COLO668 (cell line): ENCODE data around the gene HEPN1.

Source experiments
- DNase-seq: peaks from one replicate; lab custom pipeline; 2025; ENCODE audit not compliant: unreplicated experiment; lab: John Stamatoyannopoulos, UW

Gene HEPN1

DNA sequence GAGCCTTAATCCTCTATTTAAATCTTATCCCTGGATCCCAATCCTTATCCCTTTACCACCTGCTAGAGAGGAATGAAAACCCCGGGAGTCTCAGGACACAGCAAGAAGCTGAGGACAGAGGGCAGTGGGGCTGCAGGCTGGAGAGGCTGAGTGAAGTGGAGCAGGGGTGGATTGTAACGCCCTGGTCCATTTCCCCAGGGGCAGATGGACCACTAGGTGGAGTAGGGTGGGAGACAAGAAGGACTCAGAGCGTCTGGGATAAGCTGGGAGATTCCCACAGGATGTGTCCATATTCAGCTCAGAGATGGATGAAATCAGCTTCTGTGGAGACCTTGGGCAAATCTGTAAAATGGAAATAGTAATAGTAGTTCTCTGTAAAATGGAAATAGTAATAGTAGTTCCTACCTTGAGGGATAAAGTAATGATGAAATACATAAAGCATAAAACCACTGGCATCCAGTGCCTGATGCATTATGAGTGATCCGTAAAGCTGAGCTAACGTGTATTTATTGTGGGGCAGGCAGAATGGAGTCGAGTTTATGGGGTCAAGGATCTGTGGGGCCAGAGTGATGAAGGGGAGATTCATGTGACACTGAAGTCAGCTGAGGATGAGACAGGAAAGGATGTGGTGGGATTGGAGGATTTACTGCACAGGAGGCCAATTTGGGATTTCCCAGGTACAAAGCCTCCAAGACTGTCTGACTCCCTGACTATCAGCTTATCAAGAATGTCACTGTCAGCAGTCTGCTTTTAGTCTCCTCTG lies 19.5 kb upstream of the HEPN1 start:
- DNase-seq: no peak

DNA sequence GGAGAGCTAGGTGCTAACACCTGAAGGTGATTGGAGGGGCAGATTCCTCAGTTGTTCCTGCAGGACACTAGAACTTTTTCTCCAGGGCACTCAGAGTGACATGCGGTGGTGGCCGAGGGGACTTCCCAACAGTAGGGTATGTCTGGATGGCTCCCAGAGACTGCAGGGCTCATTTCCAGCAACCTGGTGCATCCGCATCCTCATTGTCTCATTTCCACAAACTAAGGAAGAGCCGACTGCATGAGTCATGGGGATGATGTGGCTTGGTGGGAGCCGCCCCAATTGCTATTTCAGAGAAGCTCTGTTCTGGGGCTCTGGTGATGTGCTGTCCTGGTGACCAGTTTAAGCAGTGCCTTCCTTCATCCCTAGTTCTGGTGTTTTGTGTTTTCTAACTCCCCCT lies 18.6 kb upstream of the HEPN1 start:
- DNase-seq: no peak

DNA sequence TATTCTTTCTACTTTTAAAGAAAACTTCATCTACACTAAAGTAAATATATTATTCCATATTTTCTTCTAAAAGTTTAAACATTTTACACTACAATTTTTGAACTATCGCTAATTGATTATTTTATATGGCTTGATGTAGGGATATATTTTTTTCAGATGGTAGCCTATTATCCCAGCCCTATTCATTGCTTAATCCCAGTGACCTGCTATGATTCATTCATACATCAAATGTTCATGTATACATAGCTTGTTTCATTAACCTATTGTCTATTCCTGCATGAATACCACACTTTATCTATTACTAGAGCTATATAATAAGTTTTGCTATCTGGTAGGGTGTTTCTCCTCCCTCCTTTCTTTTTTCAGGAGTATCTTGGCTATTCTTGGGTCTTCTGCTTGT lies 16.4 kb upstream of the HEPN1 start:
- DNase-seq: no peak

DNA sequence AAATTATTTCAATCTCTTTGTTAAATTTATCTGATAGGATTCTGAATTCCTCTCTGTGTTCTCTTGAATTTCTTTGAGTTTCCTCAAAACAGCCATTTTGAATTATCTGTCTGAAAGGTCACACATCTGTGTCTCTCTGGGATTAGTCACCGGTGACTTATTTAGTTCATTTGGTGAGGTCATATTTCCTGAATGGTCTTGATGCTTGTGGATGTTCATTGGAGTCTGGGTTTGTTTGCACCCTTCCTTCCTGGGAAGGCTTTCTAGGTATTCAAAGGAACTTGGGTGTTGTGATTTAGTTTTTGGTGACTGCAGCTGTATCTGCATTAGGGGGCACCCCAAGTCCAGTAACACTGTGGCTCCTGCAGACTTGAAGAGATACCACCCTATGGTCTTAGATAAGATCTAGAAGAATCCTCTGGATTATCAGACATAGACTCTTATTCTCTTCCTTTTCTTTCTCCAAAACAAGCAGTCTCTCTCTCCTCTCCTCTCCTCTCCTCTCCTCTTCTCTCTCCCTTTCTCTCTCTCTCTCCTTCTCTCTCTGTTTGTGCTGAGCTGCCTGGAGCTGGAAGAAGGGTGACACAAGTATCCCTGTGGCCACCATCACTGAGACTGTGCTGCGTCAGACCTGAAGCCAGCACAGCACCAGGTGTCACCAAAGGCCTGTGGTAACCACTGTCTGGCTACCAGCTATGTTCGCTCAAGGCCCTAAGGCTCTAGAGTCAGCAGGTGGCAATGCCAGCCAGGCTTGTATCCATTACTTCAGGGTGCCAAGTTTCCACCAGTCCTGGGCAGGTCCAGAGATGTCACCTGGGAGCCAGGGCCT lies 3.3 kb upstream of the HEPN1 start:
- no peak for DNase-seq

DNA sequence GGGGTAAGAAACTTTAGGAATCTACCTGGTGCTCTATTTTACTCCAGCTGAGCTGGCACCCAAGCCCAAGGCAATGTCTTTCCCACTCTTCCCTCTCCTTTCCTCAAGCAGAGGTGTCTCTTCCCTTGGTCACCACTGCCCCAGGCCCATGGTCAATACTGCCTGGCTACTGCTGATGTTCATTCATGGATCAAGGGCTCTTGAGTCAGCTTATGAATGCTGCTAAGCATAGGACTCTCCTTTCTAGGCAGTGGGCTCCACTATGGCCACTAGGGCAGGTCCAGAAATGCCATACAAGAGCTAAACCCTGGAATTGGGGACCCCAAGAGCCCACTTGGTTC lies 2.7 kb upstream of the HEPN1 start:
- DNase-seq: no peak

DNA sequence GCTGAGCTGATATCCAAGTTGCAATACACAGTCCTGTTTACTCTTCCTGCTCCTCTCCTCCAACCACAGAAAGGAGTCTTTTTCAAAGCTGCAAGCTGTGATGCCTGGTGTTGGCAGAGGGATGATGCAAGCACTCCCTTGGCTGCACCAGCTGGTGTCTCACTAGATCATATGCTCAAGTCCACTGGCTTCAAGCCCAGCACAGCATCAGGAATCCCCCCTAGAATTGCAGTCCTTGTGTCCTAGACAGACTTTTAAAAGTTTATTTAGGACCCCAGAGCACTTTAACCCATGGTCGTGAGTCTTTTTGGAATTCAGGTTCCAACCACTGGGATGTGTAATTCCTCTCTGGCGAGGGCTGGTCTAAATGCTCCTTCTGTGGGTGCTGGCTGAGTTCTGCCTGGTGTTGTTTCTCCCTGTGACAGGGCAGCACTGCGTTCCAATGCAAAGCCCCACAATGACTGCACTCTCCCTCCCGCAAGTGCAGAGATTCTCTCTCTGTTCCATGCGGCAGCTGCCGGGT lies 1.9 kb upstream of the HEPN1 start:
- DNase-seq: no peak

DNA sequence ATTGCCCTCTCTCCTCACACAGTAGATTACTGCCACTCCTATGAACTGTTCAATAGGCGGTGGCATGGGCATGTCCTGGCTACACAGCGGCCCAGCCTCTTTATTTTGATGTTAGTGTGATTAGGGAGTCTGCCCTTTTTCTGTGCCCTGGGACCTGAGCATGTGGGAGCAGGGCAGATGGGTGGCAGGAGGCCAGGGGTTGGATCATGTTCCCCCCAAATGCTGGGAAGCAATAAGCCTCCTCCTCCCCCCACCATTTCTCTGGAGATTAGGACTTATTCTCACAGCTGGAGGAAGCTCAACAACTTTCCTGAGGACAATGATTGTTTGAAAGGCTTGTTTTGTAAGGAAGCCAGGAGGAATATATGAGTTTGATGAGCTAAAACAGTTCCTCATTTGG lies 848 bp downstream of the HEPN1 start:
- DNase-seq: no peak

DNA sequence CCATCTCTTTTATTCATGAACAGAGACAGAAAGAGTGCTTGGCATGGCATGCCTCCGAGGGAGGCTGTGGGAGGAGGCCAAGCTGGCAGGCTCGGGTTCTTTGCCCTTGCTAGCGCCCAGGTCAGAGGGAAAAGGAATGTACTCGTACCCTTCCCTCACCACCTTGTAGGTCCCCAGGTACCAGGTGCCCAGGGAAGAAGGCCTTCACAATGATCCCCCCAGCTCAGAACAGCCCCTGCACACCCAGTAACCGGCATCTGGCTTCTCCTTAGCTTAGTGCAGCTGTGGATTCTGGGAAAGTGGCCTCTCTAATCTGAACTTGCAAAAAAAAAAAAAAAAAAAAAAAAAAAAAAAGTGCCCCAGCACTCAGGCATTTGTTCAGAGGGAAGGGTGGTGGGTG lies 1.3 kb downstream of the HEPN1 start:
- no peak for DNase-seq

DNA sequence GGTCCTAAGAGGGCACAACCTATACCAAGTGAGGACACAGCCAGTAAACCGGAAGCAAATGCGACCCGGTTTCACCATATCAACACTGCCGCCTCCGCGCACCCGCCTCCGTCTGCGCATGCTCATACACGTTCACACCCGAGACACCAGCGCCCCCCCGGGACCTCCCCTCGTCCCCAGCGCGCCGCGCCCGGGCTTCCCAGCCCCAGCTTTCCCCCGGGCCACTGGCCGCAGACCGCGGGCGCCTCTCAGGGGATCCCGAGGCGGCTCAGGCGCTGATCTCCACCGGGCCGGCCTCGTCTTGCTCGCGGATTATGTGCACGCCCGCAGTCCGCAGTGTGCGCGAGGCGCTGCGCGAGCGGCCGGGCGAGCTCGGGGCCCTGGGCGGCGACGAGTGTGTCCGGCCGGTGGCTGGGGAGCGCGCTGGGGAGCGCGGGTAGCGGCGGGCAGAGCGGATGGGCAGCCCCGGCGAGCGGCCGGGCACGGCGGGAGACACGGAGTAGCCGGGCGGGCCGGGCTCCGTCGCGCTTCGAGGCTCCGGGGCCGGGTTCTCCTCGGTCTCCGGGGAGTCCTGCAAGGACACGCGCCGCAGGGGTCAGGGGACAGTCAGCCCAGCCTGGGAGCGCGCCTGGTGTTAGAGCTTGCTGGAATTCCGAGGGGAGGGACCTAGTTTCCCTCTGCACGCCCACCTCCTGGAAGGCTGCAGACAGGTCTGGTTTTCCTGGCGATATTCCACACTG lies 2.0 kb downstream of the HEPN1 start:
- DNase-seq: peak; percentile 65

DNA sequence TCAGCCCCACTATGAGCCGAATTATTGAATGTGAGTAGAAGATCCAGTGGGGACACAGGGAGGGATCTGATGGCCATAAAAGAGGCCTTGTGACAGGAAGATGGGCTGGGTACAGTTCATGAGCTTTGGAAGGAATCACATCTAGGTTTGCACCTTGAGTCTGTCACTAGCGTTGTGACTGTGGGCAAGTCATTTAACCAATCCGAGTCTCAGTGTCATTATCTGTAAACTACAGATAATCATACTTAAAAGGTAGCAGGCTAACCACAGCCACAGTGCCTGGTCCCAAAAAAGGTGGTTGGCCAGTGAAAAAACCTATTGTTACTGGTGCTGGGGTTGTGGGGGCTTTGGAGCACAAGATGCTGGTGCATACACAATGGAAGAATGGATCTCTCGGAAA lies 3.8 kb downstream of the HEPN1 start:
- DNase-seq: no peak

DNA sequence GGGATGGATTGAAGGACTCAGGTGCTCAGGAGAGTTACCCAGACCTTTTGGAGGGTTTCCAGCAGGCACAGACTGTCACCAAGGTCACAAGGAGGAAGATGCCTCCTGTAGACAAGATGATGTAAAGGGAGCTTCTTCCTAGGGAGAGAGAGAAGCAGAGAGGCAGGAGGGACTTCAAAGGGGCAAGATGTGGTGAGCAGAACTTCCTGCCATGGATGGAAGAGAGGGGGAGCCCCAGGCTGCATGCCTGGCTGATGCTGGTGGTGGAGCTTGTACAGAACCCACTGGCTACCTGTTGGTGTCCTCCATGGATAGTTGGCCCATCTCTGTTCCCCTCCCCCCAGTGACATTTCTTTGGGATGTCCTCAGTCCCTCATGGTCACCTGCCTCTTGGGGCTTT lies 4.2 kb downstream of the HEPN1 start:
- no peak for DNase-seq

DNA sequence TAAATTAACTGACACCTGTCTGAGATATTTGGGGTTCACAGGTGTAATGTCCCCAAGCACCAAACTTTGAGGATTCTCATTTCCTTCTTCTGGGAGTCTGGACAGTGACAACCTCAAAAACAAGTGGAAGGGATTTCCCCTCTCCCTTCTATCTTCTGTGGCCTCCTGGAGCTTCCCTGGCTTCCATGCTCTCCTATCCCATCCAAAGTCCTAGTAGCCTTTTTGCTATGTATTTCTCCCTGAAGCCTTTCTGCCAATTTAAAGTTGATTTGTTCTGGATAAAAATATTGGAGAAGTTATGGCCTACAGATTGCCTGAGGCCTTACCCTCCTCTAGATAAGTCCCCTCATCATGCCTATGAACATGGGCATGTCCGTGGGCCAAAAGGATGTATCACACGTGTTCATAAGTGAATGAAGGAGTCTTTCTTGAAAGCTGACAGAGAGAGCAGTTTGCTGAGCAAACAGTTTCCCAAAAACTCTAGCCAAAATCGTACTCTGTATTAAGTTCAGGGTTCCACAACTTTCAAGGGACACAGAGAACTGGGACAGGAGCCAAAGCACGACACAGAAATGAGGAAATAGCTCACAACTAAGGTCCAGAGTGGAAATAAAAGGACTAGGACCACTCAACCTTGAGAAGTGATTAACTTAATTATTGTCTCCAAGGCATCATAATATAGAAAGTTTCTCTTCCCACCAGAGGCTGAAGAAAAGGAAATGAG lies 10.1 kb downstream of the HEPN1 start:
- DNase-seq: no peak

DNA sequence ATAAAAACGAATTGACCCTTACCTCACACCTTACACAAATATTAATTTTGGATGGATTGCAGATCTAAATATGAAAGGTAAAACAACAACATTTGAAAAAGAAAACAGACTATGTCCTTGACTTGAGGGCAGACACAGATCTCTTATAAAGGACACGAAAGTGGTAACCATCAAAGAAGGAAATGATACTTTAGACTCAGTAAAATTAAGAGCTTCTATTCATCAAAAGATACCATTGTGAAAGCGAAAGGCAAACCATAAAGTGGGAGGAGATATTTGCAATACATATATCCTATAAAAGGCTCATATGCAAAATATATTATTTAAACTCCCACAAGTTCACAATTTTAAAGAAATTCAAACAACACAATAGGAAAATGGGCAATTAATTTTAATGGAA lies 11.7 kb downstream of the HEPN1 start:
- no peak for DNase-seq

DNA sequence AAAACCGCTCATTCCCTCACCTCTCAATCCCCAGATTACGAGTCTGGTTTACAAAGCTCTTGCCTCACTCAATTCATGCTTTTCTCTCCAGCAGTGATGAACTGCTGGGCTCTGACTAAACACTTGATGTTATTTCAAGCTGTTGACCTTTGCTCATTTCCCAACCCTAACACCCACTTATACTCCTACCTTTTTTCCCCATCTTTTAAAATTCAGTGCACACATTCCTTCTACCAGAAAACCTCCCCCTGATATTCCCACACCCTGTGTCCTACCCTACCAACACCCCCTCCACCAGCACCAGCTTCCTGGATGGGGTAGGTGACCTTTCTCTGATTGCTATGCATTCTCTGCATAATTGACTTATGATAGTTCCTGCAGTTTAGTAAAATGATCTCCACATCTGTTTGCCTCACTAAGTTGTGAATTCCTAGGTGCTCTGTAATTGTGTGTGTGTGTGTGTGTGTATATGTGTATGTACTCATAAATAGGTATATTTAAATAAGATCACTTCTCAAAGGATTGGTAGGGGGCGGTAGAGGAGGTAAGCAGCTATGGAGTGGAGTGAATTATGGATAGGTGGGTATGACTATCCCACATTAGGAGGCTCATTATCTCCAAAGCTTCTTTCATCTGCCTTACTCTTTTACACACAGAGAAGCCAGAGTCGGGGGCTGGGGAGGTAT lies 16.0 kb downstream of the HEPN1 start:
- DNase-seq: no peak

DNA sequence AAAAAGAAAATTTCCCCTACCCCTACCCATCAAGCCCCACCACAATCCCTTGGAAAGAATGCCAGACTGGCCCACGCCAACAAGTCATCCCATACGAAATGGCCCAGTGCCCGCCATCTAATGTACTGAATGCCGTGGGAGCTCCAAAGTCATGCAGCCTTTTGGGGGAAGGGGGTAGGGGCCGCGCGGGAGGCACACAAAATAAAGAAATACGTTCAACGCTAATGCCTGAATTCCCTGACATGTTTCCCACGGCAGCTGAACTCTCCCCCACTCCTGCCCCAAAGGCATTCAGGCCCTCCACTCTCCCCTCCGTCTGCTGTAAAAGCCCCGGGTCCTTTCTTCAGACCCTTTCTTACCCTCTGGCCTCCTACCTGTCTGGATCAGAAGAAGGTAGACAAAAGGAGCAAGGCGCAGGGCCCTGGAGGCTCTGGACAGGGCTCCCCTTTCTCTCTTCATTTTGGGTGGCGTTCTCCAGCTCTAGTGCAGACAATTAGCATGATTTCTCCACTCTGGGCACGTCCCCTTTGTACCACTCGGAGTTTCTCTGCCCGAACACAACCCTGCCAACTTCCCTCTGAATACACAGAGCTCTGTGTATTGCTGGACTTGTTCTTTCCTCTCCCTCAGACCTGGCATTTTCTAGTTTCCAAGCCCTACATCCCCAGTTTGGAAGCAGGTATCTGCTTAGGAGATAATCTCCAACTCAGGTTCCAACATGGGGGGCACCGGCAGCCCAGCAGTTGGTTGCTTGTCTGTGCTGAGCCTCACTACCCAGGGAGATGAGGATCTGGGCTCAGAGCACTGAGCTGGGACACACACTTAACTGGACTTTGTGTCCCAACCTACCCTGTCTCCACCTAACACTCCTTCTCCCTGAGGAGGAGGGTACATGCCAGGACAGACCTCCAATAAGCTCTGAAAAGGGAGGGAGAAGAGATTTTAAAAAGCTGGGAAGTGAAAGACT lies 16.8 kb downstream of the HEPN1 start, which contains the start of gene HEPACAM:
Gene HEPACAM, minus strand, starts transcription at position 500 of the 967 bp plus-strand sequence. Its CDS starts 41 bp downstream, at position 459.
- DNase-seq: no peak

DNA sequence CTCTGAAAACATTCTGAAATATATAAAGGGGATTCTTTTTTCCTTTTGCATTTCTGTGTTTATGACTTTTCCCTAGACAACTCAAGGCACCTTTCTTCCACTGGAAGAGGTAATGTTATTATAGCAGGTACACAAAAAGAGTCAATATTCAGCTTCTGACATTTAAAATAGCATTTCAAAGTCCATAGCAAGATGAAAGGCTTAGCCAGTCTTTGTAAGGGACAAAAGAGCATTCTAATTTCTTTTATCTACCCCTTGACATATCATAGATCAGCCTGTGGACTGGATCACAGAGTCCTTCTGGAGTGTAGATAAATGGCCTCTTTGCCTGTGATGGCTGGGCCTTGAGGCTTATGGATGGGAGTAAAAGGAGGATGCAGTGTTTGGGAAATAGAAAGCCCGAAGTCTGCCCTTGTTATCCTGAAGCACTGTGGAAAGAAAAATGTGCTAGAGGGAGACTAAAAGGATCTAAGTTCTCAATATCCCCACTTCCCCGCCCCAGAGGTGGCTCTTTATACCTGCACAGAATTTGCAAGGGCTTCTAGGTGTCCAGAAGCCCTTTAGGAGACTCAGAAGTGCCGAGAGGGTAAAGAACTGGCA lies 18.4 kb downstream of the HEPN1 start:
- DNase-seq: no peak

DNA sequence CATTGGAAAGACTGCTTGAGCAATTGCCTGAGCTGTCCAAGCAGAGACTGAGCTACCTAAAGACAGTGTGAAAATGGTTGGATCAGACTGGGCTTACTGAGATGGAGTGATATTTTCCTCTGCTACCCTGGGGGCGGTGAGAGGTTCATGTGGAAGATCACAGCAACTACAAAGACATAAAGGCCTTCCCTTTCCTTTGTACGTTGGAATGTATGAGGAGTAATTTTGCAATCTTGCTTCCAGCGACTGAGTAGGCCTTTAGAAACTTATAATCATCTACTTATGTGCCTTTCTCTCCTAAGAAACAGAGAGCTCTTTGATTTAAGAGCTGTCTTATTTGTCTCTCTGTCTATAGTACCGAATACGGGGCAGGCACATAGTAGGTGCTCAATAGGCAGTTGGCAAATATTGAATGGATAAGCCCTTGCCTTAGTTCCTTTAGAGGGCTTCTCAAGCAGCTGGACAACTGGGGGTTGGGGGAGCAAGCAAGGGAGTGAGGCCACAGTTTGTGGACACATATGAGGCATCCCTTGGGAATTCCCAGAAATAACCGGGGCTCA lies 19.2 kb downstream of the HEPN1 start:
- DNase-seq: no peak

DNA sequence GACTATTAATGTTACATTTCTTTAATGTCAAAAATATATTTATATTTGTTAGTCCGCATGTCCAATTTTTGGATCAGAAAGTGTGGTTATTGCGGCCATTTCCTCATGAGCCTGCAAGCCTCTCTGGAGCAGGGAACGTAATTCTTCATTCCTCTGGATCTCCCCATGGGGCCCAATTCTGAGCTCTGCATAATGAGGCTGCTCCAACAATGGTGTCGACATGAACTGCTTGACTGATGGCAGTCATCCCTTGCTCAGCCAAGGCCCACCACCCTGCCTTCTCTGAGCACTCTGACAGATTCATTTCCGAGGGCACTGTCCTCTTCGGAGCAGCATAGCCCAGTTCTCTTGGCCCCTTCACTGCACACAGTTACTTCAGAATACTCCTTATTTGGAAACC lies 19.9 kb downstream of the HEPN1 start:
- no peak for DNase-seq
